ENCODE data around the gene OR13C2. TPM values are rescaled to one million over a fixed set of nuclear protein-coding genes. Genes with fewer than 3 reads are reported as not detected.

Gene OR13C2
- total RNA-seq, 1 experiment from 2014 or later: not detected

DNA sequence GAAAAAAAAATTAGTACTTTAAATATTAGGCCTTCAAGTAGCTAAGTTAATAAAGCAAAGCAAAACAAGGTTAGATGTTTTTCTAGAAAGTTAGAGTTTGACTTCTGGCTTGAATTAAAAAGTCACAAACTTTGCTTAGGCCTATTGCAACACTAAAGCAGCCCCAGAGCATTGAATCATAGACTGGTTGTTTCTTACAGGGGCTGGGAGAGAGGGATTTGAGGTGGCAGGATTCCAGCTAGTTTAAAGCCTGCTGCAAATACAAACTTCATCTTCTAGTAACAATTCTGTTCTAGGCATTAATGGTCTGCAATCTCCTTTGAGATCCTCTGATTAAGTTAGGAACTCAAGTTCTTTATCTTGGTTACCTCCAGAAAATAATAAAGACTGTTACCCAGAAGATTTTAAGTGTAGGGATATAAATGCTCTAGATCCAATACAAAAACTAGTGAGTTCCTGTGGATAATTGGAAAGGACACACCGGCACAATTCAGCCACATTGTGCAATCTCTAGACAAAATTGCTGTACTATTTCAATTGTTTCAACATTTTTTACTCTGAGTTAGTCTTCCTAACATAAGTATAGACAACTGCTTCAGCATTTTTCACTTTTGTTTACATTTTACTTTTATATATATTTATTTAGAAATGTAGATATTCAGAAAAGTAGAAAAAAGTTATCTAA is 18.8 kb downstream of the OR13C2 start:
- H3K27me3 ChIP-seq (ENCODE audit: insufficient read depth, low read length): no peaks in the 10 kb centered on the region
- no peak overlapping the region for H3K27ac ChIP-seq (ENCODE audit: low read depth, low read length)
- no peaks in the 10 kb centered on the region for H4K20me1 ChIP-seq (ENCODE audit: insufficient read depth)
- H3K36me3 ChIP-seq (ENCODE audit: control insufficient read depth in 1 of 2, insufficient read depth in 2 of 2, low read length in 2 of 2): no peaks in the 10 kb centered on the region
- POLR2A ChIA-PET: no interaction called here
- intact Hi-C loops (cut with micrococcal nuclease): no loop called here
- H3K4me2 ChIP-seq (ENCODE audit: low read length): no peak overlapping the region
- DNase-seq (ENCODE audit: low read depth, low spot score): no peak
- CTCF ChIA-PET: no interaction called here
- RAD21 ChIA-PET (ENCODE audit: low non-redundant PET in 1 of 2, low total read pairs in 2 of 2, uncharacterized antibody in 2 of 2, unreplicated experiment in 2 of 2): no interaction called here
- H3K4me1 ChIP-seq (ENCODE audit: control insufficient read depth in 1 of 2, insufficient read depth in 2 of 2, low read length in 2 of 2): no peaks in the 10 kb centered on the region
- H3K9me3 ChIP-seq (ENCODE audit: control insufficient read depth in 1 of 2, insufficient read depth in 1 of 2, low read depth in 1 of 2, low read length in 2 of 2): no peaks in the 10 kb centered on the region
- no peak for ATAC-seq
- no peak overlapping the region for H3K4me3 ChIP-seq (replicated peaks in 1 of 2; ENCODE audit: low read depth in 1 of 2, low read length in 2 of 2)
- H2AFZ ChIP-seq (ENCODE audit: low read depth, low read length, poor library complexity, severe bottlenecking): no peak overlapping the region
- H3K9me2 ChIP-seq (ENCODE audit: insufficient read depth): no peaks in the 10 kb centered on the region
- TF ChIP-seq, protein P1, sequence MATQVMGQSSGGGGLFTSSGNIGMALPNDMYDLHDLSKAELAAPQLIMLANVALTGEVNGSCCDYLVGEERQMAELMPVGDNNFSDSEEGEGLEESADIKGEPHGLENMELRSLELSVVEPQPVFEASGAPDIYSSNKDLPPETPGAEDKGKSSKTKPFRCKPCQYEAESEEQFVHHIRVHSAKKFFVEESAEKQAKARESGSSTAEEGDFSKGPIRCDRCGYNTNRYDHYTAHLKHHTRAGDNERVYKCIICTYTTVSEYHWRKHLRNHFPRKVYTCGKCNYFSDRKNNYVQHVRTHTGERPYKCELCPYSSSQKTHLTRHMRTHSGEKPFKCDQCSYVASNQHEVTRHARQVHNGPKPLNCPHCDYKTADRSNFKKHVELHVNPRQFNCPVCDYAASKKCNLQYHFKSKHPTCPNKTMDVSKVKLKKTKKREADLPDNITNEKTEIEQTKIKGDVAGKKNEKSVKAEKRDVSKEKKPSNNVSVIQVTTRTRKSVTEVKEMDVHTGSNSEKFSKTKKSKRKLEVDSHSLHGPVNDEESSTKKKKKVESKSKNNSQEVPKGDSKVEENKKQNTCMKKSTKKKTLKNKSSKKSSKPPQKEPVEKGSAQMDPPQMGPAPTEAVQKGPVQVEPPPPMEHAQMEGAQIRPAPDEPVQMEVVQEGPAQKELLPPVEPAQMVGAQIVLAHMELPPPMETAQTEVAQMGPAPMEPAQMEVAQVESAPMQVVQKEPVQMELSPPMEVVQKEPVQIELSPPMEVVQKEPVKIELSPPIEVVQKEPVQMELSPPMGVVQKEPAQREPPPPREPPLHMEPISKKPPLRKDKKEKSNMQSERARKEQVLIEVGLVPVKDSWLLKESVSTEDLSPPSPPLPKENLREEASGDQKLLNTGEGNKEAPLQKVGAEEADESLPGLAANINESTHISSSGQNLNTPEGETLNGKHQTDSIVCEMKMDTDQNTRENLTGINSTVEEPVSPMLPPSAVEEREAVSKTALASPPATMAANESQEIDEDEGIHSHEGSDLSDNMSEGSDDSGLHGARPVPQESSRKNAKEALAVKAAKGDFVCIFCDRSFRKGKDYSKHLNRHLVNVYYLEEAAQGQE (IDR thresholded peaks at IDR 0.05; ENCODE audit: low read depth): no peak
- TF ChIP-seq SP1 (IDR thresholded peaks at IDR 0.05; ENCODE audit: low read depth) (no peak), CBX3 (IDR thresholded peaks at IDR 0.05; ENCODE audit: low read depth) (no peak), YY1 (IDR thresholded peaks at IDR 0.05; ENCODE audit: extremely low read depth, insufficient replicate concordance, low read depth, low read length) (no peak), CEBPB (IDR thresholded peaks at IDR 0.05; ENCODE audit: low read depth) (no peak)
- TF ChIP-seq, protein P2, sequence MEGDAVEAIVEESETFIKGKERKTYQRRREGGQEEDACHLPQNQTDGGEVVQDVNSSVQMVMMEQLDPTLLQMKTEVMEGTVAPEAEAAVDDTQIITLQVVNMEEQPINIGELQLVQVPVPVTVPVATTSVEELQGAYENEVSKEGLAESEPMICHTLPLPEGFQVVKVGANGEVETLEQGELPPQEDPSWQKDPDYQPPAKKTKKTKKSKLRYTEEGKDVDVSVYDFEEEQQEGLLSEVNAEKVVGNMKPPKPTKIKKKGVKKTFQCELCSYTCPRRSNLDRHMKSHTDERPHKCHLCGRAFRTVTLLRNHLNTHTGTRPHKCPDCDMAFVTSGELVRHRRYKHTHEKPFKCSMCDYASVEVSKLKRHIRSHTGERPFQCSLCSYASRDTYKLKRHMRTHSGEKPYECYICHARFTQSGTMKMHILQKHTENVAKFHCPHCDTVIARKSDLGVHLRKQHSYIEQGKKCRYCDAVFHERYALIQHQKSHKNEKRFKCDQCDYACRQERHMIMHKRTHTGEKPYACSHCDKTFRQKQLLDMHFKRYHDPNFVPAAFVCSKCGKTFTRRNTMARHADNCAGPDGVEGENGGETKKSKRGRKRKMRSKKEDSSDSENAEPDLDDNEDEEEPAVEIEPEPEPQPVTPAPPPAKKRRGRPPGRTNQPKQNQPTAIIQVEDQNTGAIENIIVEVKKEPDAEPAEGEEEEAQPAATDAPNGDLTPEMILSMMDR (IDR thresholded peaks at IDR 0.05 in 2 of 3, conservative IDR thresholded peaks at IDR 0.05 in 1 of 3; ENCODE audit: borderline replicate concordance in 1 of 3, insufficient read depth in 1 of 3, low read depth in 2 of 3, low read length in 2 of 3): no peak
- TF ChIP-seq, protein P3, sequence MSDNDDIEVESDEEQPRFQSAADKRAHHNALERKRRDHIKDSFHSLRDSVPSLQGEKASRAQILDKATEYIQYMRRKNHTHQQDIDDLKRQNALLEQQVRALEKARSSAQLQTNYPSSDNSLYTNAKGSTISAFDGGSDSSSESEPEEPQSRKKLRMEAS (IDR thresholded peaks at IDR 0.05): no peak
- BruUV-seq (replicated peaks): no TSS peak
- H3K9ac ChIP-seq (ENCODE audit: low read length): no peak overlapping the region
- H3K79me2 ChIP-seq (ENCODE audit: insufficient read depth, low read length): no peaks in the 10 kb centered on the region

All from HCT116 (cell line).